ENCODE data around the gene CNIH3.

The CNIH3 gene

DNA sequence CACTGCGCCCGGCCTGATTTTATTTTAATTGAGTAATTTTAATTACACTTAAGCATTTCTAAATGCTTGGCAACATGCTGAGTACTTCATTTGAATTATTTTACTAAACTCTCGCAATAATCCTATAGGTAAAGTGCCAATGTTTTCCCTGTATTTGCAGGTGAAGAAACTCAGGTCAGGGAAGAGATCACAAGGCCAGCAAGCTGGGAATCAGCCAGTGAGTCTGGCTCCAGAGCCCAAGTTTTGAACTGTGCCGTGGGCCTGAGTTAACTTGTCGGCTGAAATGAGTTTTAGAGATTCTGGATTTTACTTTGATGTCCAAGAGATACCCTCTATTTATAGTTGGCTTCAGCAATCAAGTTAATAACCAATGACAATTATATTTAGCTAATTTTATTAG is 141.4 kb downstream of the CNIH3 start:
- Histone ChIP-seq H3K4me1 (ENCODE audit: control insufficient read depth, insufficient read depth, low read length) (peaks cover 5% of the 10 kb centered on the region), H3K36me3 (ENCODE audit: control insufficient read depth, insufficient read depth, low read length) (no peaks in the 10 kb centered on the region), H3K27me3 (ENCODE audit: control insufficient read depth, insufficient read depth, low read length) (no peaks in the 10 kb centered on the region), H3K4me3 (ENCODE audit: low read depth, low read length) (no peak overlapping the region), H3K9ac (ENCODE audit: low read depth, low read length) (no peak overlapping the region), H3K9me3 (ENCODE audit: control insufficient read depth, insufficient read depth, low read length) (no peaks in the 10 kb centered on the region)

DNA sequence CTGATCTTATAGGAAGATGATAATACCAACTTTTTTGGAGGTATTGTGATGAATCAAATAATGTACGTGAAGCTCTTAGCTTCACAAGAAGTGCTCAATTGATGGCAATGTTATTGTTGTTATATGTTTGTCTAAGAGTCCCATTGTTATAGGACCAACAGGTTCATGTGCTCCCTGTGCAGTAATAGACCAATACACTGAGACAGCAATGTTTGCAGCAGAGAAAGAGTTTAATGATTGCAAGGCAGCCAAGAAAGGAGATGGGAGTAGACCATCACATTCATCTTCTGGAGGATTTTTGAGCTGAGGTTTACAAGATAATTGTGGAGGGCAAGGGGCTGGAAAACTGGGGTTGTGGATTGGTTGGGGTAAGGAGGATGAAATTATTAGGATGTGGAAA is 143.0 kb downstream of the CNIH3 start:
- Histone ChIP-seq H3K4me3 (ENCODE audit: low read depth, low read length) (no peak overlapping the region), H3K27me3 (ENCODE audit: control insufficient read depth, insufficient read depth, low read length) (no peaks in the 10 kb centered on the region), H3K36me3 (ENCODE audit: control insufficient read depth, insufficient read depth, low read length) (no peaks in the 10 kb centered on the region), H3K4me1 (ENCODE audit: control insufficient read depth, insufficient read depth, low read length) (peaks cover 5% of the 10 kb centered on the region), H3K9ac (ENCODE audit: low read depth, low read length) (no peak overlapping the region), H3K9me3 (ENCODE audit: control insufficient read depth, insufficient read depth, low read length) (no peaks in the 10 kb centered on the region)

- Histone ChIP-seq H3K36me3 (ENCODE audit: control insufficient read depth, insufficient read depth, low read length) (no peaks in the 10 kb centered on the region), H3K9ac (ENCODE audit: low read depth, low read length) (no peak overlapping the region), H3K27me3 (ENCODE audit: control insufficient read depth, insufficient read depth, low read length) (no peaks in the 10 kb centered on the region), H3K9me3 (ENCODE audit: control insufficient read depth, insufficient read depth, low read length) (no peaks in the 10 kb centered on the region), H3K4me3 (ENCODE audit: low read depth, low read length) (no peak overlapping the region), H3K4me1 (ENCODE audit: control insufficient read depth, insufficient read depth, low read length) (peaks cover under 1% of the 10 kb centered on the region)
Measured at GRCh38 chr1:224759681-224760091, 143.6 kb downstream of the CNIH3 start.

- Histone ChIP-seq H3K4me3 (ENCODE audit: low read depth, low read length) (no peak overlapping the region), H3K36me3 (ENCODE audit: control insufficient read depth, insufficient read depth, low read length) (no peaks in the 10 kb centered on the region), H3K9ac (ENCODE audit: low read depth, low read length) (no peak overlapping the region), H3K9me3 (ENCODE audit: control insufficient read depth, insufficient read depth, low read length) (no peaks in the 10 kb centered on the region), H3K27me3 (ENCODE audit: control insufficient read depth, insufficient read depth, low read length) (no peaks in the 10 kb centered on the region), H3K4me1 (ENCODE audit: control insufficient read depth, insufficient read depth, low read length) (no peaks in the 10 kb centered on the region)
Measured at GRCh38 chr1:224760163-224760562, 144.0 kb downstream of the CNIH3 start.

- H3K36me3 ChIP-seq (ENCODE audit: control insufficient read depth, insufficient read depth, low read length): no peaks in the 10 kb centered on the region
- no peaks in the 10 kb centered on the region for H3K4me1 ChIP-seq (ENCODE audit: control insufficient read depth, insufficient read depth, low read length)
- H3K9me3 ChIP-seq (ENCODE audit: control insufficient read depth, insufficient read depth, low read length): no peaks in the 10 kb centered on the region
- no peaks in the 10 kb centered on the region for H3K27me3 ChIP-seq (ENCODE audit: control insufficient read depth, insufficient read depth, low read length)
- no peak overlapping the region for H3K4me3 ChIP-seq (ENCODE audit: low read depth, low read length)
- H3K9ac ChIP-seq (ENCODE audit: low read depth, low read length): no peak overlapping the region
Measured at GRCh38 chr1:224761245-224761644, 145.1 kb downstream of the CNIH3 start.

DNA sequence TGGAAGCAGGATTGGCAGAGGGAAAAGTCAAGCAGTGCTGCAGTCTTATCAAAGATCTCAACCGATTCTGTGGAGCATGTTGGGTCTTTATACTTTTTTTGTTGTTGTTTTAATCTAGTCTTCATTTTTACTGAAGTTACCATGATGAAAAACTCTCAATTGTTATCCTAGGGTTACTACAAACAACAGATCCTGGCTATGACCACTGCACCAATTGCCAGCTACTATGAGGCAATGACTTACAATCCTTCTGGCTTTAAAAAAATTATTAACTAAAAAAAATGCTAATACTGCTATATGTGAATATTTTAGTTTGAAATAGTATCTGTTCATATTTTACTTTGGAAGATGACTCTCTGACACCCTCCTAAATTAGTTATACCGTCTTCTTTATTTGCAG is 145.9 kb downstream of the CNIH3 start:
- peaks cover 2% of the 10 kb centered on the region for H3K4me1 ChIP-seq (ENCODE audit: control insufficient read depth, insufficient read depth, low read length)
- H3K9ac ChIP-seq (ENCODE audit: low read depth, low read length): no peak overlapping the region
- H3K9me3 ChIP-seq (ENCODE audit: control insufficient read depth, insufficient read depth, low read length): no peaks in the 10 kb centered on the region
- H3K36me3 ChIP-seq (ENCODE audit: control insufficient read depth, insufficient read depth, low read length): no peaks in the 10 kb centered on the region
- H3K4me3 ChIP-seq (ENCODE audit: low read depth, low read length): no peak overlapping the region
- no peaks in the 10 kb centered on the region for H3K27me3 ChIP-seq (ENCODE audit: control insufficient read depth, insufficient read depth, low read length)

GRCh38 chr1:224762701-224763100 is 146.6 kb downstream of the CNIH3 start:
- Histone ChIP-seq H3K27me3 (ENCODE audit: control insufficient read depth, insufficient read depth, low read length) (no peaks in the 10 kb centered on the region), H3K4me3 (ENCODE audit: low read depth, low read length) (no peak overlapping the region), H3K9me3 (ENCODE audit: control insufficient read depth, insufficient read depth, low read length) (no peaks in the 10 kb centered on the region), H3K9ac (ENCODE audit: low read depth, low read length) (no peak overlapping the region), H3K36me3 (ENCODE audit: control insufficient read depth, insufficient read depth, low read length) (no peaks in the 10 kb centered on the region), H3K4me1 (ENCODE audit: control insufficient read depth, insufficient read depth, low read length) (peaks cover 2% of the 10 kb centered on the region)

DNA sequence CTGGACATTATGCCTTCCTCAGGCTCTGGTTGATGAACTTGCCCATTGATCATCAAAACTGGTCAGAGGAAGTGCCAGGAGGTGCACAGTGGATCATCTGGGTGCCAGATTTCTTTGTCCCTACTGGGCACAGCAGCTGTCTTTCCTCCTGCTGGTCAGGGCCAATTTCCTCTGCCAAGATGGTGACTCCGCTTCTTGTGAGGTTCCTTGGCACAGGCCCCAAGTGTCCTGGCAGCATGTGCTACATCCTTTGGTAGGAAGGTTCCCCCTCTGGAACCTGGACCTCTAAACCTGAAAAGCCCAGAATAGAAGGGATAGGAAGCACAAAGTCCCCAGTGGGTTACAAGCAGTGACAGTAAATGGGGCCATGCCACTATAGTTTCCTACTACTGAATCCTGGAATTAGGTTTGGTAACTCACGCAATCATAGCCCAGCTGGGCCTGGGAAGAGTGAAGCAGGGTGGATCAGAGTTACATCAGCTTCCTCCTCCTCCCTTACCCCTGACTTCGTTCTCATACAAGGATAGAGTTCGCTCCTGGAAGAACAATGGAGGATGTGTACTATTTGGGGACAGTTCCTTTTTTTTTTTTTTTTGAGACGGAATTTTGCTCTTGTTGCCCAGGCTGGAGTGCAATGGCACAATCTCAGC is 147.1 kb downstream of the CNIH3 start:
- Histone ChIP-seq H3K9me3 (ENCODE audit: control insufficient read depth, insufficient read depth, low read length) (no peaks in the 10 kb centered on the region), H3K27me3 (ENCODE audit: control insufficient read depth, insufficient read depth, low read length) (no peaks in the 10 kb centered on the region), H3K4me1 (ENCODE audit: control insufficient read depth, insufficient read depth, low read length) (peaks cover 2% of the 10 kb centered on the region), H3K36me3 (ENCODE audit: control insufficient read depth, insufficient read depth, low read length) (no peaks in the 10 kb centered on the region), H3K4me3 (ENCODE audit: low read depth, low read length) (no peak overlapping the region), H3K9ac (ENCODE audit: low read depth, low read length) (no peak overlapping the region)

GRCh38 chr1:224766266-224766665 is 150.1 kb downstream of the CNIH3 start:
- H3K4me3 ChIP-seq (ENCODE audit: low read depth, low read length): no peak overlapping the region
- H3K36me3 ChIP-seq (ENCODE audit: control insufficient read depth, insufficient read depth, low read length): no peaks in the 10 kb centered on the region
- peaks cover 2% of the 10 kb centered on the region for H3K4me1 ChIP-seq (ENCODE audit: control insufficient read depth, insufficient read depth, low read length)
- H3K9me3 ChIP-seq (ENCODE audit: control insufficient read depth, insufficient read depth, low read length): no peaks in the 10 kb centered on the region
- H3K27me3 ChIP-seq (ENCODE audit: control insufficient read depth, insufficient read depth, low read length): no peaks in the 10 kb centered on the region
- no peak overlapping the region for H3K9ac ChIP-seq (ENCODE audit: low read depth, low read length)

- no peak overlapping the region for H3K4me3 ChIP-seq (ENCODE audit: low read depth, low read length)
- H3K9ac ChIP-seq (ENCODE audit: low read depth, low read length): no peak overlapping the region
- no peaks in the 10 kb centered on the region for H3K36me3 ChIP-seq (ENCODE audit: control insufficient read depth, insufficient read depth, low read length)
- peaks cover 2% of the 10 kb centered on the region for H3K4me1 ChIP-seq (ENCODE audit: control insufficient read depth, insufficient read depth, low read length)
- no peaks in the 10 kb centered on the region for H3K27me3 ChIP-seq (ENCODE audit: control insufficient read depth, insufficient read depth, low read length)
- no peaks in the 10 kb centered on the region for H3K9me3 ChIP-seq (ENCODE audit: control insufficient read depth, insufficient read depth, low read length)
Measured at GRCh38 chr1:224767031-224767430, 150.9 kb downstream of the CNIH3 start.

DNA sequence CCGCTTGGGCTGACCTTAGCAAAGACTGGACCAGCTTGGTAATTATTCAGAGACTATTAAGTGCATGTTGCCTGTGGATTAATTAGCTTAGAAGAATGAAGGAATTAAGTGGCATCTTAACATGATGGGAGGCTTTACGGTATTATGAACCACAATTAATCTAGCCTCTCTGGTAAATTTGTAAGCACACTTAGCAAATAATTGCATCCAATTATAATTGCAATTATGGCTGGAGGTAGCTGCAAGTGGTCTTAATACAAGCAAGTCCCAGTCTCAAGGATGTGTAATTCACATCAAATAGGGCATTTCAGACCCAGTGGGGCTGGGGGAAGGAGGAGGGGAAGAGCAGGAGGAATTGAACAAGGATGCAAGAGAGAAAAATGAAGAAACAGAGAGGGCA is 151.6 kb downstream of the CNIH3 start:
- Histone ChIP-seq H3K4me1 (ENCODE audit: control insufficient read depth, insufficient read depth, low read length) (peaks cover 2% of the 10 kb centered on the region), H3K9ac (ENCODE audit: low read depth, low read length) (no peak overlapping the region)

GRCh38 chr1:224768971-224769370 is 152.9 kb downstream of the CNIH3 start:
- Histone ChIP-seq H3K27me3 (ENCODE audit: control insufficient read depth, insufficient read depth, low read length) (no peaks in the 10 kb centered on the region), H3K4me1 (ENCODE audit: control insufficient read depth, insufficient read depth, low read length) (peaks cover 2% of the 10 kb centered on the region), H3K9me3 (ENCODE audit: control insufficient read depth, insufficient read depth, low read length) (no peaks in the 10 kb centered on the region), H3K9ac (ENCODE audit: low read depth, low read length) (no peak overlapping the region), H3K4me3 (ENCODE audit: low read depth, low read length) (no peak overlapping the region), H3K36me3 (ENCODE audit: control insufficient read depth, insufficient read depth, low read length) (no peaks in the 10 kb centered on the region)

More for the DNA sequence above, 151.6 kb downstream of the CNIH3 start:
- H3K9me3 ChIP-seq (ENCODE audit: control insufficient read depth, insufficient read depth, low read length): no peaks in the 10 kb centered on the region
- H3K27me3 ChIP-seq (ENCODE audit: control insufficient read depth, insufficient read depth, low read length): no peaks in the 10 kb centered on the region
- H3K36me3 ChIP-seq (ENCODE audit: control insufficient read depth, insufficient read depth, low read length): no peaks in the 10 kb centered on the region
- H3K4me3 ChIP-seq (ENCODE audit: low read depth, low read length): no peak overlapping the region

Measured in iPS-15b (cell line).